ENCODE data around the gene VPREB1.
"Not testable (repeated sequence)": the region's sequence is repeated elsewhere in the genome, so short reads cannot be mapped to it uniquely, and the experiment has no call there.

Gene VPREB1

GRCh38 chr22:22246706-22247105 is 2.1 kb downstream of the VPREB1 start:
- no peak for DNase-seq (ENCODE audit: low read depth)

- no peak for DNase-seq (ENCODE audit: low read depth)
Observed at GRCh38 chr22:22248878-22249277, 4.3 kb downstream of the VPREB1 start.

- not testable (repeated sequence) for DNase-seq (ENCODE audit: low read depth)
Observed at GRCh38 chr22:22250651-22251050, 6.1 kb downstream of the VPREB1 start.

GRCh38 chr22:22256133-22256532 is 11.5 kb downstream of the VPREB1 start:
- not testable (repeated sequence) for DNase-seq (ENCODE audit: low read depth)

- not testable (repeated sequence) for DNase-seq (ENCODE audit: low read depth)
Observed at GRCh38 chr22:22258597-22259415, 14.2 kb downstream of the VPREB1 start.

- not testable (repeated sequence) for DNase-seq (ENCODE audit: low read depth)
Observed at GRCh38 chr22:22260169-22260568, 15.6 kb downstream of the VPREB1 start.

GRCh38 chr22:22260586-22260985 is 16.0 kb downstream of the VPREB1 start:
- DNase-seq (ENCODE audit: low read depth) = not testable (repeated sequence)

GRCh38 chr22:22262332-22263074 is 17.9 kb downstream of the VPREB1 start:
- DNase-seq (ENCODE audit: low read depth) = not testable (repeated sequence)

GRCh38 chr22:22263823-22264222 is 19.2 kb downstream of the VPREB1 start:
- not testable (repeated sequence) for DNase-seq (ENCODE audit: low read depth)

GRCh38 chr22:22270036-22270676 is 25.6 kb downstream of the VPREB1 start:
- DNase-seq (ENCODE audit: low read depth) = not testable (repeated sequence)

- DNase-seq (ENCODE audit: low read depth) = not testable (repeated sequence)
Observed at GRCh38 chr22:22277423-22277822, 32.8 kb downstream of the VPREB1 start.

- not testable (repeated sequence) for DNase-seq (ENCODE audit: low read depth)
Observed at GRCh38 chr22:22284962-22285756, 40.6 kb downstream of the VPREB1 start.

- DNase-seq (ENCODE audit: low read depth) = not testable (repeated sequence)
Observed at GRCh38 chr22:22286390-22287105, 42.0 kb downstream of the VPREB1 start.

- not testable (repeated sequence) for DNase-seq (ENCODE audit: low read depth)
Observed at GRCh38 chr22:22287106-22287626, 42.6 kb downstream of the VPREB1 start.

- not testable (repeated sequence) for DNase-seq (ENCODE audit: low read depth)
Observed at GRCh38 chr22:22289666-22290065, 45.1 kb downstream of the VPREB1 start.

- not testable (repeated sequence) for DNase-seq (ENCODE audit: low read depth)
Observed at GRCh38 chr22:22291129-22291806, 46.7 kb downstream of the VPREB1 start.

GRCh38 chr22:22292656-22293055 is 48.1 kb downstream of the VPREB1 start:
- not testable (repeated sequence) for DNase-seq (ENCODE audit: low read depth)

GRCh38 chr22:22293436-22293835 is 48.9 kb downstream of the VPREB1 start:
- not testable (repeated sequence) for DNase-seq (ENCODE audit: low read depth)

GRCh38 chr22:22294641-22295040 is 50.1 kb downstream of the VPREB1 start:
- DNase-seq (ENCODE audit: low read depth) = not testable (repeated sequence)
